ENCODE data around the gene FMO2. TPM values are rescaled to one million over a fixed set of nuclear protein-coding genes. Genes with fewer than 3 reads are reported as not detected.

The FMO2 gene
- polyA plus RNA-seq, 3 donors, result not detected

DNA sequence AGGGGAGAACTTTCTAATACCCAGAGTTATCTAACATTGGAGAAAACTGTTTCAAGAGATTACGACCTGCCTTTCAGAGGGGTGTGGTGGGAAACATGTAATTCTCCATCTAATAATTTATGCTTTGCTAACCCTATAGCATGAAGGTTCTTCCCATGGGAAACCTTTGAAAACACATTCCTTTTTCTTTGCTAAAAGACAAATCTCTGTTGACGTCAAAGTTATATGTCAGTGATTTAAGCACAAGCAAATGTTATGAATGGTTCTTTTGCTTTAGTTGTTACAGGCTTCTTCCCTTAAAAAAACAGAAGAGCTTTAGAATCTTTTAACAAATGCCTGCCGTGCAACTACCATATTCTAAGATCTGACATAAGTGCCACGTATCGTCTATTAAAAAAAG, 19.2 kb downstream of the FMO2 start:
- Histone ChIP-seq H3K4me3 (replicated peaks in 1 of 3; ENCODE audit: low read depth in 2 of 3, low read length in 3 of 3) (no peak overlapping the region), H3K36me3 (replicated peaks in 1 of 2; ENCODE audit: control insufficient read depth in 1 of 2, insufficient read depth in 2 of 2, low read length in 2 of 2) (no peaks in the 10 kb centered on the region), H3K9ac (ENCODE audit: insufficient read depth, low read length, poor library complexity, severe bottlenecking) (no peak overlapping the region), H3K79me2 (ENCODE audit: insufficient read depth, low read length) (no peaks in the 10 kb centered on the region), H2AFZ (ENCODE audit: insufficient read depth, low read depth, low read length, poor library complexity, severe bottlenecking) (no peak overlapping the region), H3K27ac (ENCODE audit: low read depth in 1 of 2, low read length in 2 of 2) (no peak overlapping the region), H3K4me2 (replicated peaks; ENCODE audit: extremely low read depth, low read length, poor library complexity, severe bottlenecking) (no peak overlapping the region), H3K27me3 (ENCODE audit: control insufficient read depth in 2 of 2, insufficient read depth in 2 of 2, low read length in 2 of 2) (peaks cover 2 to 4% of the 10 kb centered on the region in 2 donors), H3K4me1 (ENCODE audit: control insufficient read depth in 1 of 2, insufficient read depth in 2 of 2, low read length in 2 of 2) (no peaks in the 10 kb centered on the region), H4K20me1 (ENCODE audit: insufficient read depth, low read length) (no peaks in the 10 kb centered on the region), H3K9me3 (replicated peaks in 1 of 2; ENCODE audit: control insufficient read depth in 1 of 2, insufficient read depth in 1 of 2, low read length in 2 of 2) (no peaks in the 10 kb centered on the region)
- Mint-ChIP-seq H3K27me3 (ENCODE audit: low read depth in 3 of 3) (peaks cover 6 to 16% (median 7%) of the 10 kb centered on the region in 3 donors), H3K27ac (no peak overlapping the region), H3K36me3 (no peaks in the 10 kb centered on the region), H3K4me1 (no peaks in the 10 kb centered on the region), H3K4me3 (no peak overlapping the region), H3K9me3 (peaks cover 0 to 6% (median 0%) of the 10 kb centered on the region in 7 donors)
- TF ChIP-seq, protein P1, sequence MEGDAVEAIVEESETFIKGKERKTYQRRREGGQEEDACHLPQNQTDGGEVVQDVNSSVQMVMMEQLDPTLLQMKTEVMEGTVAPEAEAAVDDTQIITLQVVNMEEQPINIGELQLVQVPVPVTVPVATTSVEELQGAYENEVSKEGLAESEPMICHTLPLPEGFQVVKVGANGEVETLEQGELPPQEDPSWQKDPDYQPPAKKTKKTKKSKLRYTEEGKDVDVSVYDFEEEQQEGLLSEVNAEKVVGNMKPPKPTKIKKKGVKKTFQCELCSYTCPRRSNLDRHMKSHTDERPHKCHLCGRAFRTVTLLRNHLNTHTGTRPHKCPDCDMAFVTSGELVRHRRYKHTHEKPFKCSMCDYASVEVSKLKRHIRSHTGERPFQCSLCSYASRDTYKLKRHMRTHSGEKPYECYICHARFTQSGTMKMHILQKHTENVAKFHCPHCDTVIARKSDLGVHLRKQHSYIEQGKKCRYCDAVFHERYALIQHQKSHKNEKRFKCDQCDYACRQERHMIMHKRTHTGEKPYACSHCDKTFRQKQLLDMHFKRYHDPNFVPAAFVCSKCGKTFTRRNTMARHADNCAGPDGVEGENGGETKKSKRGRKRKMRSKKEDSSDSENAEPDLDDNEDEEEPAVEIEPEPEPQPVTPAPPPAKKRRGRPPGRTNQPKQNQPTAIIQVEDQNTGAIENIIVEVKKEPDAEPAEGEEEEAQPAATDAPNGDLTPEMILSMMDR (IDR thresholded peaks at IDR 0.05), result no peak
- no peak for DNase-seq
- intact Hi-C loops (cut with micrococcal nuclease), result no loop called here
- WGBS (ENCODE audit: insufficient coverage), result 100% methylated on average over 1 of the region's 5 CpGs

DNA sequence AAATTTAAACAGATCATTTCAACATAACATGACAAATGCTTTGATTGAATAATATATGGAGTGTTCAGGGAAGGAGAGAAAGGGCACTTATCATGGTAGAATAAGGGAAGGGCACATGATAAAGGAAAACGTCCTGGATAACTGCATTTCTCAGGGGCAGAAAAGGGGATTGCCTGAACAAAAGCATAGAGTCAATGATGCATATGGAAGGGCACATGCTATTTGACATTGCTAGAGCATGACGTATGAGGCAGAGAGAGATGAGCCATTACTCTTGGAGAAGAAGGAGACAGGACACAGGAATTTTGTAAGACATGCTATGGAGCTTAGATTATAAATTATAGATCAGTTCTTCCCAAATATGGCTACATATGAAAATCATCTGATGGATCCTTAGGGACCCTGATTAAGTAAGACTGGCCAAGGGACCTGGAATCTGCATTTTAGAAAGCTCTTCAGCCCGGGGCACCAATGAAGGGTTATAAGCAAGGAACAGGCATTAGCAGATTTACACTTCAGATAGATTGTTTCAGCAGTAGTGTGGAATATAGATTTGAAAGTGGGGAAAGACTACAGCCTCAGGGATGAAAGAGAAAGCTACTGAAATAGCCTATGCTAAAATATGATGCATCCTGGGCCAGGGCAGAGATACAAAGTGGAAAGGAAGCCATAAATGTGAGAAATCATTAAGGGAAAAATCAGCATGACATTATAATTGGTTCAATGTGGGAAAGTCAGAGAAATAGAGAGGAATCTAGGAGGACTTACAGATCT, 21.3 kb downstream of the FMO2 start:
- TF ChIP-seq, protein P1 (IDR thresholded peaks at IDR 0.05), result no peak
- no peak overlapping the region for H3K4me2 ChIP-seq (replicated peaks; ENCODE audit: extremely low read depth, low read length, poor library complexity, severe bottlenecking)
- peaks cover 2 to 4% of the 10 kb centered on the region in 2 donors for H3K27me3 ChIP-seq (ENCODE audit: control insufficient read depth in 2 of 2, insufficient read depth in 2 of 2, low read length in 2 of 2)
- H4K20me1 ChIP-seq (ENCODE audit: insufficient read depth, low read length), result no peaks in the 10 kb centered on the region
- no peaks in the 10 kb centered on the region for H3K79me2 ChIP-seq (ENCODE audit: insufficient read depth, low read length)
- H3K27ac Mint-ChIP-seq, result no peak overlapping the region
- no peaks in the 10 kb centered on the region for H3K4me1 ChIP-seq (ENCODE audit: control insufficient read depth in 1 of 2, insufficient read depth in 2 of 2, low read length in 2 of 2)
- H3K4me1 Mint-ChIP-seq, result no peaks in the 10 kb centered on the region
- H3K9me3 Mint-ChIP-seq, result peaks cover 0 to 3% (median 0%) of the 10 kb centered on the region in 7 donors
- H3K4me3 ChIP-seq (replicated peaks in 1 of 3; ENCODE audit: low read depth in 2 of 3, low read length in 3 of 3), result no peak overlapping the region
- no peak for DNase-seq
- intact Hi-C loops (cut with micrococcal nuclease), result no loop called here
- H3K4me3 Mint-ChIP-seq, result peak overlapping the region in 1 of 2 donors; percentile 1
- H3K9ac ChIP-seq (ENCODE audit: insufficient read depth, low read length, poor library complexity, severe bottlenecking), result no peak overlapping the region
- H3K27ac ChIP-seq (ENCODE audit: low read depth in 1 of 2, low read length in 2 of 2), result no peak overlapping the region
- peaks cover 6 to 16% (median 6%) of the 10 kb centered on the region in 3 donors for H3K27me3 Mint-ChIP-seq (ENCODE audit: low read depth in 3 of 3)
- WGBS (ENCODE audit: insufficient coverage), result 85% methylated on average over 2 of the region's 3 CpGs
- H3K9me3 ChIP-seq (replicated peaks in 1 of 2; ENCODE audit: control insufficient read depth in 1 of 2, insufficient read depth in 1 of 2, low read length in 2 of 2), result no peaks in the 10 kb centered on the region
- no peaks in the 10 kb centered on the region for H3K36me3 Mint-ChIP-seq
- H3K36me3 ChIP-seq (replicated peaks in 1 of 2; ENCODE audit: control insufficient read depth in 1 of 2, insufficient read depth in 2 of 2, low read length in 2 of 2), result no peaks in the 10 kb centered on the region
- no peak overlapping the region for H2AFZ ChIP-seq (ENCODE audit: insufficient read depth, low read depth, low read length, poor library complexity, severe bottlenecking)
